Caco-2 (cell line): ENCODE results near the gene HRCT1. TPM values are rescaled to one million over a fixed set of nuclear protein-coding genes. Genes with fewer than 3 reads are reported as not detected.
A peak's percentile ranks its signal among the peaks of the same experiment; 100 is the strongest.

ENCODE experiments used
- BruUV-seq: library from RNA; stranded (reverse); fragments of 400-500 nt; replicated peaks from 2 replicates; lab custom pipeline; 2021; lab: Mats Ljungman, UMichigan
- CTCF ChIA-PET: fragments of 300-600 bp; sonication (Branson Sonifier 250); formaldehyde crosslinking; loops from one replicate; lab custom pipeline; 2022; ENCODE audit warnings: antibody characterized with exemption; lab: Charles Lee
- POLR2A ChIA-PET: fragments of 300-600 bp; sonication (Branson Sonifier 250); formaldehyde crosslinking; loops from one replicate; lab custom pipeline; 2022; ENCODE audit warnings: antibody characterized with exemption; lab: Charles Lee
- DNase-seq, 2 experiments: peaks; one replicate each; pipeline versions ENCODE4 v3.0.0 to v3.0.0-alpha.2; 2020 to 2022
- H3K27me3 ChIP-seq: replicated peaks from 2 replicates; pipeline ENCODE4 v1.6.0; 2011; ENCODE audit warnings: low read length; ENCODE audit not compliant: control insufficient read depth, insufficient read depth
- H3K36me3 ChIP-seq: 2 replicates; pipeline ENCODE4 v1.5.1; 2011; ENCODE audit warnings: low read length; ENCODE audit not compliant: control insufficient read depth, insufficient read depth
- H3K4me1 ChIP-seq: fragments of 250-450 bp; sonication (Bioruptor Pico); 2 replicates; pipeline ENCODE4 v1.5.1; 2020; ENCODE audit warnings: mild to moderate bottlenecking
- H3K4me3 ChIP-seq: 2 replicates; pipeline ENCODE4 v1.5.1; 2011; ENCODE audit warnings: low read depth, mild to moderate bottlenecking, control low read depth, low read length
- H3K9me3 ChIP-seq: fragments of 250-450 bp; sonication (Bioruptor Pico); 2 replicates; pipeline ENCODE4 v1.5.1; 2020; ENCODE audit warnings: mild to moderate bottlenecking, moderate library complexity
- H3K27ac Mint-ChIP-seq: one replicate; pipeline ENCODE4 v1.8.0; 2022; ENCODE audit warnings: mixed read lengths; ENCODE audit not compliant: unreplicated experiment
- H3K27me3 Mint-ChIP-seq: one replicate; pipeline ENCODE4 v1.8.0; 2022; ENCODE audit warnings: mixed read lengths; ENCODE audit not compliant: insufficient read depth, unreplicated experiment
- H3K36me3 Mint-ChIP-seq: one replicate; pipeline ENCODE4 v1.8.0; 2022; ENCODE audit warnings: mild to moderate bottlenecking, mixed read lengths; ENCODE audit not compliant: insufficient read depth, unreplicated experiment
- H3K4me1 Mint-ChIP-seq: one replicate; pipeline ENCODE4 v1.8.0; 2022; ENCODE audit warnings: low read depth, mixed read lengths; ENCODE audit not compliant: unreplicated experiment
- H3K4me3 Mint-ChIP-seq: one replicate; pipeline ENCODE4 v1.8.0; 2022; ENCODE audit warnings: mild to moderate bottlenecking, moderate library complexity, mixed read lengths; ENCODE audit not compliant: unreplicated experiment
- H3K9me3 Mint-ChIP-seq: one replicate; pipeline ENCODE4 v1.8.0; 2022; ENCODE audit warnings: mixed read lengths; ENCODE audit not compliant: unreplicated experiment
- CTCF ChIP-seq, 2 experiments: fragments of 200-600 bp in 1 of 2; IDR thresholded peaks; 1 replicate in 1 of 2; 2 replicates in 1 of 2; pipeline versions ENCODE4 v1.5.1 to v1.8.0; 2011 to 2022; ENCODE audit warnings: antibody characterized with exemption in 1 of 2, control low read depth in 1 of 2, inconsistent platforms in 1 of 2, low read depth in 1 of 2, low read length in 1 of 2, mild to moderate bottlenecking in 1 of 2, moderate library complexity in 1 of 2; ENCODE audit not compliant: insufficient read depth in 1 of 2, severe bottlenecking in 1 of 2, unreplicated experiment in 1 of 2
- intact Hi-C: fragments of 100-400 bp; cut with micrococcal nuclease; formaldehyde crosslinking; loops from one replicate; pipeline ENCODE4 v1.10.0; 2022; ENCODE audit not compliant: unreplicated experiment
- total RNA-seq: library from RNA; stranded (reverse); gene quantifications from 2 replicates; pipeline ENCODE4 v1.2.3, GENCODE V29; 2022

HRCT1 gene
- total RNA-seq, 1 experiment from 2014 or later, result not detected

GRCh38 chr9:35898337-35898736 lies 7.7 kb upstream of the HRCT1 start:
- TF ChIP-seq CTCF (IDR thresholded peaks at IDR 0.05; ENCODE audit: insufficient read depth in 1 of 2, low read depth in 1 of 2, low read length in 1 of 2, severe bottlenecking in 1 of 2, unreplicated experiment in 1 of 2), result no peak
- H3K36me3 Mint-ChIP-seq, result no peaks in the 10 kb centered on the region
- POLR2A ChIA-PET, result no interaction called here
- no peaks in the 10 kb centered on the region for H3K9me3 ChIP-seq
- no peak overlapping the region for H3K4me3 Mint-ChIP-seq
- no peaks in the 10 kb centered on the region for H3K9me3 Mint-ChIP-seq
- no peak overlapping the region for H3K27ac Mint-ChIP-seq
- intact Hi-C loops, result no loop called here
- DNase-seq, result no peak
- no peak overlapping the region for H3K4me3 ChIP-seq
- CTCF ChIA-PET, result no interaction called here
- no peaks in the 10 kb centered on the region for H3K36me3 ChIP-seq
- BruUV-seq, result no TSS peak
- peaks cover 9% of the 10 kb centered on the region for H3K27me3 Mint-ChIP-seq
- H3K4me1 ChIP-seq, result no peaks in the 10 kb centered on the region; the same call in 1 of the 2 replicates
- no peaks in the 10 kb centered on the region for H3K27me3 ChIP-seq
- H3K4me1 Mint-ChIP-seq, result peaks cover 11% of the 10 kb centered on the region

- BruUV-seq, result no TSS peak
- H3K4me3 ChIP-seq, result no peak overlapping the region
- no peaks in the 10 kb centered on the region for H3K9me3 ChIP-seq
- H3K4me1 Mint-ChIP-seq, result peaks cover 11% of the 10 kb centered on the region
- POLR2A ChIA-PET, result no interaction called here
- DNase-seq, result no peak
- no peaks in the 10 kb centered on the region for H3K36me3 Mint-ChIP-seq
- no peaks in the 10 kb centered on the region for H3K36me3 ChIP-seq
- H3K27me3 Mint-ChIP-seq, result peaks cover 6% of the 10 kb centered on the region
- CTCF ChIA-PET, result no interaction called here
- H3K27me3 ChIP-seq, result no peaks in the 10 kb centered on the region
- TF ChIP-seq CTCF (IDR thresholded peaks at IDR 0.05; ENCODE audit: insufficient read depth in 1 of 2, low read depth in 1 of 2, low read length in 1 of 2, severe bottlenecking in 1 of 2, unreplicated experiment in 1 of 2), result no peak
- intact Hi-C loops, result no loop called here
- no peak overlapping the region for H3K4me3 Mint-ChIP-seq
- H3K9me3 Mint-ChIP-seq, result no peaks in the 10 kb centered on the region
- no peaks in the 10 kb centered on the region; the same call in 1 of the 2 replicates for H3K4me1 ChIP-seq
- no peak overlapping the region for H3K27ac Mint-ChIP-seq
Observed at GRCh38 chr9:35899021-35899420, 7.0 kb upstream of the HRCT1 start.

GRCh38 chr9:35903049-35903448 lies 3.0 kb upstream of the HRCT1 start:
- intact Hi-C loops, result loop anchor here (5.0 kb wide), 1 partner anchor 119 kb away; no protein-coding TSS in a partner anchor
- H3K27ac Mint-ChIP-seq, result peak overlapping the region; percentile 32
- peak; percentile 55 to 76 for TF ChIP-seq CTCF (IDR thresholded peaks at IDR 0.05; ENCODE audit: insufficient read depth in 1 of 2, low read depth in 1 of 2, low read length in 1 of 2, severe bottlenecking in 1 of 2, unreplicated experiment in 1 of 2)
- no peaks in the 10 kb centered on the region for H3K9me3 Mint-ChIP-seq
- Histone ChIP-seq H3K4me1 (peaks cover 26% of the 10 kb centered on the region), H3K4me3 (no peak overlapping the region), H3K27me3 (no peaks in the 10 kb centered on the region), H3K36me3 (no peaks in the 10 kb centered on the region), H3K9me3 (no peaks in the 10 kb centered on the region)
- no peak overlapping the region for H3K4me3 Mint-ChIP-seq
- ChIA-PET CTCF (interaction anchor here (0.6 to 2.5 kb wide), 9 partner anchors 15 to 120 kb away, joined by 3 to 39 read pairs (median 4); no protein-coding TSS in a partner anchor), POLR2A (interaction anchor here (0.8 kb wide), 1 partner anchor 42 kb away, joined by 7 read pairs; no protein-coding TSS in a partner anchor)
- H3K4me1 Mint-ChIP-seq, result peaks cover 11% of the 10 kb centered on the region
- H3K27me3 Mint-ChIP-seq, result peaks cover 6% of the 10 kb centered on the region
- H3K36me3 Mint-ChIP-seq, result no peaks in the 10 kb centered on the region
- no TSS peak for BruUV-seq
- peak; percentile 58 to 71 for DNase-seq
